ENCODE measurements around the gene DRAXIN.

DNA sequence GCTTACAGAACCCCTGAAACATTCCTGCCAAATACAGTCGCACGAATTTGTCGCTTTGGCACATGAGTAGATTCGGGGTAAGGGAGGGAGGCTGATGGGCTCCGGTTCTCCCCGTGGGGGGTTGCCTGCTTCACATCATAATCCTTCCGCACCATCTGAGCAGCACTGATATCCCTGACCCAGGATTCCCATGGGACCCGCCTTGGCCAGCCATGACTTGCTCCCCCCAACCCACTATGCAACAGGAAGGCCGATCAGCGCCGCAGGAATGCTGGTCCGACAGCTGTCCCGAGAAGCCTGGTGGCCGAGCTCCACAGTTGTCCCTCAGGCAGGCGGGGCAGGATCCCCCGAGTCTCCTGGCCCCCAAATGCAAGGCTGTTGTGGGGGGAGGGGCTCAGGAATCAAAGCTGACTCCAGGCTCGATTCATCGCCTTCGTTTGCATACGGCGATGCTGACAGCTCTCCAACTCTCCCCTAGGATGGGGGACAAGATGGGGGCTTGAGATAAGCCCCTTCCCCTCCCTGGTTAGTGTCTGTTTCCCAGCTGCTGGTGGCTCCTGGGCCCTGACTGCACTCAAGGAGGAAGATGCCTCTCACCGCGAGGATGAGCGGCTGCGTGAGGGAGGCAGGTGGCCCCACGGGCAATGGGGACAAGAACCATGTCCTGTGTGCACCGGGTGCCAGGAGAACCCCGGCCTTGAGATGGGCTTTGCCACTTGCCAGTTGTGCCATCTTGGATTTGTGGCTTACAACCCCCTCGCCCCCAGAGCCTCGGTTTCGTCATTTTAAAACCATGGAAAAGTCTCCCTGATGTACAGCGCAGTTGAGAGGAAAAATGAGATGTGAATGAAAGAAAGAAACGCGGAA is 9.3 kb downstream of the DRAXIN start:
- no peak for TF ChIP-seq POLR2AphosphoS5 (IDR thresholded peaks at IDR 0.05; ENCODE audit: borderline replicate concordance, low read depth, low read length)
- TF ChIP-seq EZH2 (IDR thresholded peaks at IDR 0.05): no peak
- no peak for TF ChIP-seq FOXP2 (optimal IDR thresholded peaks at IDR 0.05; ENCODE audit: control extremely low read depth, extremely low read length, insufficient read depth)

All from SK-N-MC (cell line).